HEK293 (cell line): ENCODE results near the gene PDIA4.

Experiments
- CTCF ChIA-PET: fragments of 350-600 bp; formaldehyde crosslinking; extraction: SDS; loops from one replicate; lab custom pipeline; 2021; ENCODE audit warnings: antibody characterized with exemption; lab: Yijun Ruan, JAX
- POLR2A ChIA-PET: fragments of 300-600 bp; formaldehyde crosslinking; extraction: SDS; loops from one replicate; lab custom pipeline; 2020; ENCODE audit warnings: antibody characterized with exemption, inconsistent platforms; lab: Yijun Ruan, JAX
- H3K27ac ChIP-seq: fragments of 200-500 bp; sonication (Bioruptor generic); 2 replicates; pipeline ENCODE4 v1.5.1; 2014; ENCODE audit warnings: low read depth, low read length, control low read depth, inconsistent platforms; ENCODE audit errors: extremely low read depth
- H3K36me3 ChIP-seq, 2 experiments: fragments of 200-500 bp in 1 of 2; sonication (Bioruptor generic) in 1 of 2; 1 replicate in 1 of 2; 2 replicates in 1 of 2; pipeline ENCODE4 v1.5.1; 2014 to 2017; ENCODE audit warnings: inconsistent platforms in 2 of 2, low read length in 2 of 2; ENCODE audit not compliant: control insufficient read depth in 2 of 2, insufficient read depth in 1 of 2
- H3K4me1 ChIP-seq: fragments of 200-500 bp; sonication (Bioruptor generic); 2 replicates; pipeline ENCODE4 v1.5.1; 2014; ENCODE audit warnings: mild to moderate bottlenecking, low read length, inconsistent platforms; ENCODE audit not compliant: control insufficient read depth, insufficient read depth
- H3K4me3 ChIP-seq: 2 replicates; pipeline ENCODE4 v1.5.1; 2011; ENCODE audit warnings: low read depth, mild to moderate bottlenecking, control low read depth, low read length, moderate library complexity
- H3K9me3 ChIP-seq: fragments of 200-500 bp; sonication (Bioruptor generic); 2 replicates; pipeline ENCODE4 v1.5.1; 2014; ENCODE audit warnings: low read depth, low read length, inconsistent platforms; ENCODE audit not compliant: control insufficient read depth, insufficient read depth
- BCL11A ChIP-seq: fragments of 450-650 bp; formaldehyde crosslinking; IDR thresholded peaks from 2 replicates; pipeline ENCODE4 v1.5.1; 2016; ENCODE audit warnings: low read depth, missing biosample characterization, missing genetic modification characterization
- BCL11B ChIP-seq: fragments of 450-650 bp; formaldehyde crosslinking; IDR thresholded peaks from 2 replicates; pipeline ENCODE4 v1.5.1; 2016; ENCODE audit warnings: low read depth, missing biosample characterization, missing genetic modification characterization
- FEZF1 ChIP-seq: fragments of 450-650 bp; formaldehyde crosslinking; IDR thresholded peaks from 2 replicates; pipeline ENCODE4 v1.5.1; 2016; ENCODE audit warnings: missing biosample characterization, missing genetic modification characterization
- GLIS2 ChIP-seq: fragments of 450-650 bp; formaldehyde crosslinking; IDR thresholded peaks from 2 replicates; pipeline ENCODE4 v1.5.1; 2016; ENCODE audit warnings: missing biosample characterization, missing genetic modification characterization
- KLF8 ChIP-seq: fragments of 450-650 bp; formaldehyde crosslinking; IDR thresholded peaks from 2 replicates; pipeline ENCODE4 v1.5.1; 2016; ENCODE audit warnings: missing biosample characterization, missing genetic modification characterization
- MYNN ChIP-seq: fragments of 450-650 bp; formaldehyde crosslinking; IDR thresholded peaks from 2 replicates; pipeline ENCODE4 v1.5.1; 2016; ENCODE audit warnings: missing biosample characterization, missing genetic modification characterization, borderline replicate concordance
- ZBTB17 ChIP-seq: fragments of 450-650 bp; formaldehyde crosslinking; IDR thresholded peaks from 2 replicates; pipeline ENCODE4 v1.5.1; 2016; ENCODE audit warnings: missing biosample characterization, missing genetic modification characterization
- ZBTB48 ChIP-seq: fragments of 450-650 bp; formaldehyde crosslinking; IDR thresholded peaks from 2 replicates; pipeline ENCODE4 v1.5.1; 2016; ENCODE audit warnings: missing biosample characterization, missing genetic modification characterization
- ZNF138 ChIP-seq: fragments of 450-650 bp; formaldehyde crosslinking; IDR thresholded peaks from 2 replicates; pipeline ENCODE4 v1.5.1; 2016; ENCODE audit warnings: missing biosample characterization, missing genetic modification characterization, borderline replicate concordance
- ZNF2 ChIP-seq: fragments of 450-650 bp; formaldehyde crosslinking; IDR thresholded peaks from 2 replicates; pipeline ENCODE4 v1.5.1; 2016; ENCODE audit warnings: missing biosample characterization, missing genetic modification characterization
- ZNF202 ChIP-seq: fragments of 450-650 bp; formaldehyde crosslinking; IDR thresholded peaks from 2 replicates; pipeline ENCODE4 v1.5.1; 2016; ENCODE audit warnings: missing biosample characterization, missing genetic modification characterization, borderline replicate concordance
- ZNF416 ChIP-seq: fragments of 450-650 bp; formaldehyde crosslinking; IDR thresholded peaks from 2 replicates; pipeline ENCODE4 v1.5.1; 2016; ENCODE audit warnings: missing biosample characterization, missing genetic modification characterization
- ZNF514 ChIP-seq: fragments of 450-650 bp; formaldehyde crosslinking; IDR thresholded peaks from 2 replicates; pipeline ENCODE4 v1.5.1; 2016; ENCODE audit warnings: missing biosample characterization, missing genetic modification characterization
- ZNF544 ChIP-seq: fragments of 450-650 bp; formaldehyde crosslinking; IDR thresholded peaks from 2 replicates; pipeline ENCODE4 v1.5.0; 2017; ENCODE audit warnings: missing biosample characterization, missing genetic modification characterization
- ZNF585B ChIP-seq: fragments of 450-650 bp; formaldehyde crosslinking; IDR thresholded peaks from 2 replicates; pipeline ENCODE4 v1.5.1; 2016; ENCODE audit warnings: missing biosample characterization, missing genetic modification characterization
- TF ChIP-seq, protein P1 (sequence below): fragments of 450-650 bp; formaldehyde crosslinking; IDR thresholded peaks from 2 replicates; pipeline ENCODE4 v1.5.1; 2016; ENCODE audit warnings: missing biosample characterization, missing genetic modification characterization
- TF ChIP-seq, protein P2 (sequence below): fragments of 450-650 bp; formaldehyde crosslinking; IDR thresholded peaks from 2 replicates; pipeline ENCODE4 v1.5.1; 2016; ENCODE audit warnings: missing biosample characterization, missing genetic modification characterization
- TF ChIP-seq, protein P3 (sequence below): fragments of 450-650 bp; formaldehyde crosslinking; IDR thresholded peaks from 2 replicates; pipeline ENCODE4 v1.5.1; 2016; ENCODE audit warnings: missing biosample characterization, missing genetic modification characterization

The PDIA4 gene

DNA sequence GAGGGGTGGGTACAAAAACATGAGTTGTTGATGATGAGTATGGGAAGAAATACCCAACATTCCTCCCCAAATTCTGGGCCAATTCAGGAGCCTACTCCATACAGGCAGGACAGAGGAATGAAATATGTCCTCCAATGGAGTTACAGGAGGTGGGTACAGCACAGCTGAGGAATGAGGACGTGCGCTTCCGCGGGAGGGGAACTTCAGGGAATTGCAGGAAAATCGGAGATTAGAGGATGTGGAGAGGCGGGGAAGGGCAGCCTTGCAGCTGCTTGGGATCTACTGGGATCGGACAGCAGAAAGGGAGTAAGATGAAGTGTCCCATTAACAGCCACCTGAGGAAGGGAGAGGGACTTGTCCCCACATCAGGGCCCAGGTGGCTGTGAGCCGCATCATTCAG, 50.2 kb downstream of the PDIA4 start:
- Histone ChIP-seq H3K4me3 (no peak overlapping the region), H3K4me1 (no peaks in the 10 kb centered on the region), H3K36me3 (no peaks in the 10 kb centered on the region), H3K9me3 (no peaks in the 10 kb centered on the region), H3K27ac (no peak overlapping the region)
- TF ChIP-seq, protein P1, sequence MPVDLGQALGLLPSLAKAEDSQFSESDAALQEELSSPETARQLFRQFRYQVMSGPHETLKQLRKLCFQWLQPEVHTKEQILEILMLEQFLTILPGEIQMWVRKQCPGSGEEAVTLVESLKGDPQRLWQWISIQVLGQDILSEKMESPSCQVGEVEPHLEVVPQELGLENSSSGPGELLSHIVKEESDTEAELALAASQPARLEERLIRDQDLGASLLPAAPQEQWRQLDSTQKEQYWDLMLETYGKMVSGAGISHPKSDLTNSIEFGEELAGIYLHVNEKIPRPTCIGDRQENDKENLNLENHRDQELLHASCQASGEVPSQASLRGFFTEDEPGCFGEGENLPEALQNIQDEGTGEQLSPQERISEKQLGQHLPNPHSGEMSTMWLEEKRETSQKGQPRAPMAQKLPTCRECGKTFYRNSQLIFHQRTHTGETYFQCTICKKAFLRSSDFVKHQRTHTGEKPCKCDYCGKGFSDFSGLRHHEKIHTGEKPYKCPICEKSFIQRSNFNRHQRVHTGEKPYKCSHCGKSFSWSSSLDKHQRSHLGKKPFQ (tag by site-specific recombination): no peak
- no peak for TF ChIP-seq MYNN
- TF ChIP-seq ZNF202: no peak
- TF ChIP-seq KLF8: no peak
- no peak for TF ChIP-seq ZNF416 (tag by site-specific recombination)
- TF ChIP-seq, protein P2, sequence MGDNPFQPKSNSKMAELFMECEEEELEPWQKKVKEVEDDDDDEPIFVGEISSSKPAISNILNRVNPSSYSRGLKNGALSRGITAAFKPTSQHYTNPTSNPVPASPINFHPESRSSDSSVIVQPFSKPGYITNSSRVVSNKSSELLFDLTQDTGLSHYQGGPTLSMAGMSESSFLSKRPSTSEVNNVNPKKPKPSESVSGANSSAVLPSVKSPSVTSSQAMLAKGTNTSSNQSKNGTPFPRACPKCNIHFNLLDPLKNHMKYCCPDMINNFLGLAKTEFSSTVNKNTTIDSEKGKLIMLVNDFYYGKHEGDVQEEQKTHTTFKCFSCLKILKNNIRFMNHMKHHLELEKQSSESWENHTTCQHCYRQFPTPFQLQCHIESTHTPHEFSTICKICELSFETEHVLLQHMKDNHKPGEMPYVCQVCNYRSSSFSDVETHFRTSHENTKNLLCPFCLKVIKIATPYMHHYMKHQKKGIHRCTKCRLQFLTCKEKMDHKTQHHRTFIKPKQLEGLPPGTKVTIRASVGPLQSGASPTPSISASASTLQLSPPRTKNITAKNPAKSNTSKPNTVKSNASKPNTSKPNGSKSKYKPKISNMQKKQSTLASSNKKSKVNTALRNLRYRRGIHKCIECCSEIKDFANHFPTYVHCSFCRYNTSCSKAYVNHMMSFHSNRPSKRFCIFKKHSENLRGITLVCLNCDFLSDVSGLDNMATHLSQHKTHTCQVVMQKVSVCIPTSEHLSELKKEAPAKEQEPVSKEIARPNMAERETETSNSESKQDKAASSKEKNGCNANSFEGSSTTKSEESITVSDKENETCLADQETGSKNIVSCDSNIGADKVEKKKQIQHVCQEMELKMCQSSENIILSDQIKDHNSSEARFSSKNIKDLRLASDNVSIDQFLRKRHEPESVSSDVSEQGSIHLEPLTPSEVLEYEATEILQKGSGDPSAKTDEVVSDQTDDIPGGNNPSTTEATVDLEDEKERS (tag by site-specific recombination): no peak
- TF ChIP-seq BCL11B (tag by site-specific recombination): no peak
- no peak for TF ChIP-seq ZNF138 (tag by site-specific recombination)
- TF ChIP-seq GLIS2 (tag by site-specific recombination): no peak
- TF ChIP-seq ZNF585B: no peak
- ChIA-PET POLR2A (no interaction called here), CTCF (no interaction called here)

DNA sequence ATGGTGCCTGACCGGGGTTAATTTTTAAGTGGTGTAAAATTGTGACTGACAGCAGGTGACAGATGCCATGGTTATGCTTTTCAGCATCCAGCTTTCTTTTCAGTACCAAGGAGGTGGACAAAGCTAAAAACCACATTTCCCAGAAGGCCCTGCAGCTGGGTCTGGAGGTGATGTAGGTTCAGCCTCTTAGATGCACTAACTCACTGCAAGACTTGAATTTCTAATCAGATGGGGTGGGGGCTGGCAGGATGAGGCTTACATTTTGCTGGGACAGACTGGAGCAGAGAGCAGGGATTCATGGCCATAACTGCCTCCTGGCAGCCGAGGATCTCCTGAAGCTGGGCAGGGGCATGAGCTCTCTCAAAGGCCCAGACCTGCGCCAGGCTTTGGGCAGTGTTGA, 52.4 kb downstream of the PDIA4 start:
- POLR2A ChIA-PET: no interaction called here
- no peaks in the 10 kb centered on the region for H3K36me3 ChIP-seq
- CTCF ChIA-PET: interaction anchor here (0.8 to 1.8 kb wide), 3 partner anchors 13 to 400 kb away, joined by 3 to 10 read pairs (median 4); no protein-coding TSS in a partner anchor
- no peaks in the 10 kb centered on the region for H3K4me1 ChIP-seq
- no peak overlapping the region for H3K27ac ChIP-seq
- H3K9me3 ChIP-seq: no peaks in the 10 kb centered on the region
- H3K4me3 ChIP-seq: no peak overlapping the region
- TF ChIP-seq ZBTB17: peak; percentile 18; the same call in 1 of the 2 replicates
- TF ChIP-seq, protein P3, sequence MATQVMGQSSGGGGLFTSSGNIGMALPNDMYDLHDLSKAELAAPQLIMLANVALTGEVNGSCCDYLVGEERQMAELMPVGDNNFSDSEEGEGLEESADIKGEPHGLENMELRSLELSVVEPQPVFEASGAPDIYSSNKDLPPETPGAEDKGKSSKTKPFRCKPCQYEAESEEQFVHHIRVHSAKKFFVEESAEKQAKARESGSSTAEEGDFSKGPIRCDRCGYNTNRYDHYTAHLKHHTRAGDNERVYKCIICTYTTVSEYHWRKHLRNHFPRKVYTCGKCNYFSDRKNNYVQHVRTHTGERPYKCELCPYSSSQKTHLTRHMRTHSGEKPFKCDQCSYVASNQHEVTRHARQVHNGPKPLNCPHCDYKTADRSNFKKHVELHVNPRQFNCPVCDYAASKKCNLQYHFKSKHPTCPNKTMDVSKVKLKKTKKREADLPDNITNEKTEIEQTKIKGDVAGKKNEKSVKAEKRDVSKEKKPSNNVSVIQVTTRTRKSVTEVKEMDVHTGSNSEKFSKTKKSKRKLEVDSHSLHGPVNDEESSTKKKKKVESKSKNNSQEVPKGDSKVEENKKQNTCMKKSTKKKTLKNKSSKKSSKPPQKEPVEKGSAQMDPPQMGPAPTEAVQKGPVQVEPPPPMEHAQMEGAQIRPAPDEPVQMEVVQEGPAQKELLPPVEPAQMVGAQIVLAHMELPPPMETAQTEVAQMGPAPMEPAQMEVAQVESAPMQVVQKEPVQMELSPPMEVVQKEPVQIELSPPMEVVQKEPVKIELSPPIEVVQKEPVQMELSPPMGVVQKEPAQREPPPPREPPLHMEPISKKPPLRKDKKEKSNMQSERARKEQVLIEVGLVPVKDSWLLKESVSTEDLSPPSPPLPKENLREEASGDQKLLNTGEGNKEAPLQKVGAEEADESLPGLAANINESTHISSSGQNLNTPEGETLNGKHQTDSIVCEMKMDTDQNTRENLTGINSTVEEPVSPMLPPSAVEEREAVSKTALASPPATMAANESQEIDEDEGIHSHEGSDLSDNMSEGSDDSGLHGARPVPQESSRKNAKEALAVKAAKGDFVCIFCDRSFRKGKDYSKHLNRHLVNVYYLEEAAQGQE (tag by site-specific recombination): 0 out of 2 replicates have a peak, but pooled peaks have one; percentile 51
- TF ChIP-seq ZNF514 (tag by site-specific recombination): no peak
- TF ChIP-seq ZBTB48 (tag by site-specific recombination): no peak

DNA sequence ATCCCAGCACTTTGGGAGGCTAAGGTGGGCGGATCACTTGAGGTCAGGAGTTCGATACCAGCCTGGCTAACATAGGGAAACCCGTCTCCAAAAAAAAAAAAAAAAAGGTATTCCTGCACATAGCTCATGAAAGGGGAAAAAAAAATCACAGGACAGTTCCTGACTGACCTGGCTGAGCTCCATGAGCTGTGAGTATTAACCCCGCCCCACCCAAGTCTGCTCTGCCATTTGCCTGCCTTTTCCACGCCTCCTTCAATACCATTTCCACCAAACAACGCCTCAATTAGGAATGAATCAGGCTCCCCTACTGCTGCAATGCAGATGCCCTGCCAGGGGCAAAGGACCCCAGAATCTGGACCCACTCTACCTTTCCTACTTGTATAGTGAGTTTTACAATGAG, 55.0 kb downstream of the PDIA4 start:
- Histone ChIP-seq H3K4me3 (no peak overlapping the region), H3K36me3 (no peaks in the 10 kb centered on the region), H3K27ac (no peak overlapping the region), H3K9me3 (no peaks in the 10 kb centered on the region), H3K4me1 (no peaks in the 10 kb centered on the region)
- ChIA-PET CTCF (interaction anchor here (0.6 kb wide), 1 partner anchor 623 kb away, joined by 5 read pairs; no protein-coding TSS in a partner anchor), POLR2A (no interaction called here)
- TF ChIP-seq ZNF544 (tag by site-specific recombination) (no peak), FEZF1 (peak; percentile 47), BCL11A (no peak), ZNF2 (tag by site-specific recombination) (no peak)
